Measurements from ENCODE around the gene MTOR.

MTOR gene

GRCh38 chr1:11216074-11216473 is 46.3 kb downstream of the MTOR start:
- no peak for DNase-seq (ENCODE audit: low spot score)

- no peak for DNase-seq (ENCODE audit: low spot score)
Observed at GRCh38 chr1:11215381-11216005, 46.9 kb downstream of the MTOR start.

- DNase-seq (ENCODE audit: low spot score), result no peak
Observed at GRCh38 chr1:11214698-11215380, 47.5 kb downstream of the MTOR start.

DNA sequence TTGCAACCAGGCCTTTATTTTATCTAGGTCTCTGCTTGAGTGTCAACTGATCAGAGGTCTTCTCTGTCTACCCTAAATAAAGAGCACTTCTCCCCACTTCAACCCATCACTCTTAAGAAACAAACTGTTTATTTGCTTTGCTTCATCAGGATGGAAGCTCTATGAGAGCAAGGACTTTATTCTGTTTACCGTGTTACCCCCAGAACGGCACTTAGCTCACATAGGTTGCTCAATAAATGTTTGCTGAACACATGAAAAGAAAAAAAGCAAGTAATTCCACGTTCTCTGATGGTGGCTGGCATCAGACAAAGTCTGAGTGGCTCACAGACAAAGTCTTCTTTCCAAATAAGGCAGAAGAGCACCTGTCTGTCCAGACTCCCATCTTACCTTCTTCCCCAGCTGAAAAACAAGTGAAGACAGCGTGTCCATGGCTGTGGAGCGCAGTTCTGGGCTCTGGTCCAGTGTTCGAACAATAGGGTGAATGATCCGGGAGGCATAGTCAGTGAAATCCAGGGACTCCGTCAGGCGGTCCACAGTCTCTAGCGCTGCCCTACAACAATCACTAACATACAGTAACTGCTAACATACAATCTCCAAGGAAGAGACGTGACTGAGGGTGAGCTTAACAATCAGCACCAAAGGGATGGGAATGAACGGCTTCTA is 50.3 kb downstream of the MTOR start:
- DNase-seq (ENCODE audit: low spot score), result no peak

GRCh38 chr1:11211461-11211860 is 50.9 kb downstream of the MTOR start:
- no peak for DNase-seq (ENCODE audit: low spot score)

DNA sequence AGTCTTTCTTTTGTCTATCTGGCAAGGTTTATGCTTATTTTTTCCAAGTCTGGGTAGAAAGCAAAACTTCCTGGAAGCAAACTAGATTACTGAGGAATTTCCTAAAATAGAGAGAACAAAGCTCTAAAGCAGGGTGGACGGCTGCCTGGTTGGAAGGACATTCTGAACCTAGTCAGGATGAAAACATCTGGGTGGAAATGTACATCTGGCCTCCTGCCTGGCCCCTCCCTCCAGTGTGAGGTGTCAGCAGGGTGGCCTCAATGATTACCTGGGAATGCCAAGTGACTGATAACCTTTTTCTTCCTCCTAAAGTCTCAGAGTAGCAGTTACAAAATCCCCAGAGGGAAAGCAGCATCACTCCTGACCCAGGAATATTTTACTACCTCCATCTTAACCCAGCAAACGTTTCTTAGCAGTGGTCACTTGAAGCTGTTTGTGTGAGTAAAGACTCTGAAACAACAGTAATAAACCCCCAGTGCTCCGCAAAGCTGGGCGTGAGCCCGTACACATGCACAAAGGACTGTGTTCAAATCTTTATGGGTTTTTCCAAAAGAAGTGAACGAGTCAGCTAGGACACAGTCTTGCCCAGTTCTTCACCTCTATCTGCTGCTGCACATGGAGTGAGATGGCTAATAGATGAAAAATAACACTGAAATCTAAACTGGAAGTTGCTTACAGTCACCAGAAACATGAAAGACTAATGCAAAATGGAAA is 54.3 kb downstream of the MTOR start:
- DNase-seq (ENCODE audit: low spot score), result no peak

GRCh38 chr1:11204396-11205190 is 57.8 kb downstream of the MTOR start:
- no peak for DNase-seq (ENCODE audit: low spot score)

DNA sequence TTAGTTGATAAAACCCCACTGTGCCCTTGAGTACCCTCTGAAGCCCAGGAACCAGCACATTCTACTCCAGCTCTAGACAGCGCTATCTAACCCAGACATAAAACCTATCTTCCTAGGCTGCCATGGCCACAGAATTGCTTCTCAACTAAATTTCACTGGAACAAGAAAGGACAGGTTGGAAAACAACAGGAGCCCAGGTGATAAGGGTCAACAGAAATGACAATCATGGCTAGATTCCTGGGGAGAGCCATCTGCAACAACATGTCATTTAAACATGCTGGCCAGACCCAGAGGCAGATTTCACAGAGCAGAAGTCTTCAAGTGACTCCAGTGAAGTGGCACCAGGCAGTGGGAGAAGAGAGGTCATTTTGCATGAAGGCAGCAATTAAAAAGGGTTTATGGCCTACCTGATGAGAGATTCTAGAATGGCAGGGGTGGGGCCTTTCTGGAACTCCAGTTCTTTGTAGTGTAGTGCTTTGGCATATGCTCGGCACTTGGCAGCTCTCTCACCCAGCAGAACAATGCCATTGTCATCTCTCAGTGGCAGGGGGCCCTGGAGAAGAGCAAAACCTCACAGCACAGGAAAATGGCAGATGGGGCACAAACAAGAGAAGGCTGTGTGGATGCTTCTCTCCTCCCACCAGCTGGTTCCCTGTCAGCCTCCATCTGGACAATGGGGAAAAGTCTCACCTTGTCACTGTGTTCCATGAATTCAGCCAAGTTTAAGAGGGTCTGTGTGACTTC is 63.3 kb downstream of the MTOR start:
- no peak for DNase-seq (ENCODE audit: low spot score)

DNA sequence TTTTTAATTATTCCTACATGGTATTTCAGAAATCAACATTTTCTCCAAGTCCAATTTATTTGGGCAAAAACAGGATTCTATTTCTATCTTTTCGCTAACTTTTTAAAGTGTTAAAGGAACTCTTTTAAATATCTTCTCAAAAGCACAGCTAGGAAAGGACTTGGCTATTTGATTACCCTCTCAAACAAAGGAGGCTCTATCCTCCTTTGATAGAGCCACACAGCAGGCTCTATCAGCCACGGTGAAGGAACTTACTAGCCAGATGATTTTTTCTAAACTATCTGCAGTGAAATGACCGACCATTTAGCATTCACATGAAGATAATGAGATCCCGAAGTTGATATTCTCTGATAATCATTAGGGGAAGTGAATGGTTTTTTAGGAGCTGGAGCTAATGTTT is 64.1 kb downstream of the MTOR start:
- DNase-seq (ENCODE audit: low spot score), result no peak

DNA sequence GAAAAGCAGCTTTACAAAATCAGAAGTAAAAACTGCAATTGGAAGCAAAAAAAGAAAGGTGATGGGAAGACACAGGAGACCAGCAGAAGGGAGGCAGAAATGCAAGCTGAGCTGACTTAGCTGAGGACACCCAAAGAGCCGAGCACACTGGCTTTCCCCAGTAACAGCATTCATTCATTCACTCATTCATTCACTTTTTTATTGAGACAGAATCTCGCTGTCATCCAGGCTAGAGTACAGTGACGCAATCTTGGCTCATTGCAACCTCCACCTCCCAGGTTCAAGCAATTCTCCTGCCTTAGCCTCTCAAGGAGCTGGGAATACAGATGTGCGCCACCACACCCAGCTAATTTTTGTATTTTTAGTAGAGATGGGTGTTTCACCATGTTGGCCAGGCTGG is 65.0 kb downstream of the MTOR start:
- DNase-seq (ENCODE audit: low spot score), result no peak

DNA sequence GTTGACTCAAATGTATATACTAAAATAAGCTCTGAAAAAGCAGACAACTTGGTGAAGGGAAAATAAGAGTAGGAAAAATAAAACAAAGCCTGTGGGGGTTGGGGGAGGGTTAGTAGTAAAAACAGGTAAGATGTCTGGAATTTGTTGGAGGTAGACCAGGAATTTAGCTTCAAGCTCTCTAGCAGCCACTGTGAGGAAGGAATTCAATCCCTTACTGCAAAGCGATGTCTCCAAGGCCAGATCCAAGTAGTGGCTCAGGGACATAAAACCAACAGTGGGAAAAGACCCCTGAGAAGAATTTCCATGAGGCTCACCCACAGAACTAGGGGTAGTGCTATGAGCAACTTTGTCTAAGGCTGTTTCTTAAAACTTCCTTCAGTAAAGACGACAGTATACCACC is 65.4 kb downstream of the MTOR start:
- no peak for DNase-seq (ENCODE audit: low spot score)

DNA sequence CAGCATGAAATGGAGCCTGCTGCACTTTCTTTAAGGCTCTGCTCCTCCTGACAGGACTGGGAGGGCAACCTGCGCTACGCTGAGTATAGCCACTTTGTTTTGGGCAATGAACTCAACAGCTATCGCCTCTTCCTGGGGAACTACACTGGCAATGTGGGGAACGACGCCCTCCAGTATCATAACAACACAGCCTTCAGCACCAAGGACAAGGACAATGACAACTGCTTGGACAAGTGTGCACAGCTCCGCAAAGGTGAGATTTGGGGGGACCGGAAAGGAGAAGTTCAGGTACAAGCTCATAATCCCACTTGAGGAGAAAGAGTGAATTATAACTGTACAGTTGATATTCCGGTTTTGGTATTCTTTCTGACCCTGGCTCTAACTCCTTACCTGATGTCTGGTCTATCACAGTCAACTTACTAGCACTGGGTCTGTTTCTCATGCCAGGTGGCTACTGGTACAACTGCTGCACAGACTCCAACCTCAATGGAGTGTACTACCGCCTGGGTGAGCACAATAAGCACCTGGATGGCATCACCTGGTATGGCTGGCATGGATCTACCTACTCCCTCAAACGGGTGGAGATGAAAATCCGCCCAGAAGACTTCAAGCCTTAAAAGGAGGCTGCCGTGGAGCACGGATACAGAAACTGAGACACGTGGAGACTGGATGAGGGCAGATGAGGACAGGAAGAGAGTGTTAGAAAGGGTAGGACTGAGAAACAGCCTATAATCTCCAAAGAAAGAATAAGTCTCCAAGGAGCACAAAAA is 67.8 kb downstream of the MTOR start:
- no peak for DNase-seq (ENCODE audit: low spot score)

DNA sequence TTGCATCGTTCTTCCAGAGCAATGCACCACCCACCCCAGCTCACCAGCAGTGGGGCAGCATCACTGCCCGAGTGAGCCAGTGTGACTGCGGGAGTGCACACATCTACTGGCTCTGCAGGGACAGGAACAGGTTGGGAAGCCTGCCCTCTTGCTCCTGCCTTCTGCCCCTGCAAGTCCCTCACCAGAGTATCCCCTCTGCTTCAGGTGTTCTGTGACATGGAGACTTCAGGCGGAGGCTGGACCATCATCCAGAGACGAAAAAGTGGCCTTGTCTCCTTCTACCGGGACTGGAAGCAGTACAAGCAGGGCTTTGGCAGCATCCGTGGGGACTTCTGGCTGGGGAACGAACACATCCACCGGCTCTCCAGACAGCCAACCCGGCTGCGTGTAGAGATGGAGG is 69.0 kb downstream of the MTOR start:
- no peak for DNase-seq (ENCODE audit: low spot score)

- DNase-seq (ENCODE audit: low spot score), result no peak
Observed at GRCh38 chr1:11188858-11189451, 73.4 kb downstream of the MTOR start, which contains the start of gene ANGPTL7. Gene ANGPTL7, plus strand, starts transcription at chr1:11189355. Its CDS starts 225 bp downstream, at chr1:11189580.

GRCh38 chr1:11188381-11188780 is 74.0 kb downstream of the MTOR start:
- DNase-seq (ENCODE audit: low spot score), result no peak

DNA sequence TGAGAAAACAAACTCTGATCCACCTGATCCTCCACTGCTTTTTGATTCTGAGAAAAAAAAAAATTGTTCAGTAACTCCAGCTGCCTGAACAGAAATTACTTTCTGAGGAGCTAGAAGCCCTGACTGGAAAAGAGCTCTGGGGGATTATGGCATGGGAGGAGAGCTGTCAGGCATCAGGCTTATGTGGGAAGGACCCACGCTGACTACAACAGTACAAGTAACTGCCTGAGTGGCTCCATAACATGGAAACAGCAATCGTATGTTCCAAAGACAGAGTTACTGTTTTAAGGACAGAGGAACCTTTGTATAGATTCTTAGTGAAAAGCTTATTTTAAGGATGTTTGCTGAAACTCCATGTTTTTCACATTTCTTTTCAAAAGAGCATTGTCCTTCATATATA is 74.4 kb downstream of the MTOR start:
- DNase-seq (ENCODE audit: low spot score), result no peak

GRCh38 chr1:11187494-11187893 is 74.9 kb downstream of the MTOR start:
- no peak for DNase-seq (ENCODE audit: low spot score)

DNA sequence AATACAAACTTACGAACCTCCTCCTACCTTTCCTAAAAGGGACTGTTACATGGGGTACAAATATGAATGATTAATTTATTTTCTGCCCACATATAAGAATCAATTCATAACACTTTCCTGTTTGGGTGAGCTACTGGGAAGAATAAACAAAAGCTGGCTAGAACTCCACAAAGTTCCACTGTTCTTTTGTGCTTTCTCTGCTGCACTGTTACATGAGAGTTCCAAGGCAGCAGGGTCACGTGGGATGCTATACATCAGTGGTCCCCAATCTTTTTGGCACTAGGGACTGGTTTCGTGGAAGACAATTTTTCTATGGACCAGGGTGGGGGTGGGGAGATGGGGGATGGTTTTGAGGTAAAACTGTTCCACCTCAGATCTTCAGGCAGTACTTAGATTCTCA is 75.4 kb downstream of the MTOR start:
- DNase-seq (ENCODE audit: low spot score), result no peak

- no peak for DNase-seq (ENCODE audit: low spot score)
Observed at GRCh38 chr1:11184973-11185372, 77.4 kb downstream of the MTOR start.

- DNase-seq (ENCODE audit: low spot score), result no peak
Observed at GRCh38 chr1:11182884-11183283, 79.5 kb downstream of the MTOR start.
